COLO668 (cell line): ENCODE measurements around the gene THOP1.

ENCODE experiments used
- DNase-seq: peaks from one replicate; lab custom pipeline; 2025; ENCODE audit not compliant: unreplicated experiment; lab: John Stamatoyannopoulos, UW

The THOP1 gene

GRCh38 chr19:2785244-2785997 is at the start of gene THOP1:
Gene THOP1, plus strand, starts transcription at chr19:2785503. Its CDS starts 160 bp downstream, at chr19:2785663.
- DNase-seq = peak; percentile 99

GRCh38 chr19:2736550-2737190 is 48.6 kb upstream of the THOP1 start:
- no peak for DNase-seq

GRCh38 chr19:2739602-2740313 is 45.5 kb upstream of the THOP1 start, which contains the start of gene SLC39A3:
Gene SLC39A3, minus strand, starts transcription at chr19:2740017. Its CDS starts 2,760 bp downstream, at chr19:2737257.
- DNase-seq = peak; percentile 98

GRCh38 chr19:2740314-2740656 is 45.0 kb upstream of the THOP1 start:
- DNase-seq = no peak

- no peak for DNase-seq
Observed at GRCh38 chr19:2743099-2743498, 42.2 kb upstream of the THOP1 start.

GRCh38 chr19:2744113-2744512 is 41.2 kb upstream of the THOP1 start:
- no peak for DNase-seq

- DNase-seq = no peak
Observed at GRCh38 chr19:2747349-2747748, 38.0 kb upstream of the THOP1 start.

- no peak for DNase-seq
Observed at GRCh38 chr19:2750808-2751437, 34.4 kb upstream of the THOP1 start.

- no peak for DNase-seq
Observed at GRCh38 chr19:2751438-2751830, 33.9 kb upstream of the THOP1 start.

GRCh38 chr19:2754659-2755447 is 30.4 kb upstream of the THOP1 start:
- DNase-seq = no peak

GRCh38 chr19:2755448-2755705 is 29.9 kb upstream of the THOP1 start:
- DNase-seq = no peak

- no peak for DNase-seq
Observed at GRCh38 chr19:2755811-2756210, 29.5 kb upstream of the THOP1 start.

- DNase-seq = no peak
Observed at GRCh38 chr19:2756477-2756876, 28.8 kb upstream of the THOP1 start.

GRCh38 chr19:2756921-2757881 is 28.1 kb upstream of the THOP1 start:
- DNase-seq = no peak

GRCh38 chr19:2758601-2759313 is 26.5 kb upstream of the THOP1 start:
- DNase-seq = no peak

GRCh38 chr19:2759362-2759761 is 25.9 kb upstream of the THOP1 start:
- DNase-seq = no peak

GRCh38 chr19:2759965-2760364 is 25.3 kb upstream of the THOP1 start:
- no peak for DNase-seq

GRCh38 chr19:2761309-2761677 is 24.0 kb upstream of the THOP1 start:
- no peak for DNase-seq
